Measurements from ENCODE around the gene TIMP3.
"Not testable (repeated sequence)": the region's sequence is repeated elsewhere in the genome, so short reads cannot be mapped to it uniquely, and the experiment has no call there.

Gene TIMP3

GRCh38 chr22:32801537-32802236 is at the start of gene TIMP3:
Gene TIMP3 (plus strand): TSS chr22:32801705. CDS start chr22:32802002, 297 bp downstream.
- DNase-seq: peak; percentile 10

GRCh38 chr22:32752326-32752725 is 49.2 kb upstream of the TIMP3 start:
- DNase-seq: peak; percentile 2

GRCh38 chr22:32752816-32753520 is 48.5 kb upstream of the TIMP3 start:
- no peak for DNase-seq

- DNase-seq: no peak
Observed at GRCh38 chr22:32753591-32753990, 47.9 kb upstream of the TIMP3 start.

- DNase-seq: no peak
Observed at GRCh38 chr22:32754413-32755041, 47.0 kb upstream of the TIMP3 start.

- not testable (repeated sequence) for DNase-seq
Observed at GRCh38 chr22:32757086-32757762, 44.3 kb upstream of the TIMP3 start.

- DNase-seq: no peak
Observed at GRCh38 chr22:32758866-32759385, 42.6 kb upstream of the TIMP3 start.

GRCh38 chr22:32760396-32760795 is 41.1 kb upstream of the TIMP3 start:
- DNase-seq: no peak

GRCh38 chr22:32760815-32761214 is 40.7 kb upstream of the TIMP3 start:
- no peak for DNase-seq

- no peak for DNase-seq
Observed at GRCh38 chr22:32761251-32761903, 40.1 kb upstream of the TIMP3 start.

GRCh38 chr22:32764330-32765131 is 37.0 kb upstream of the TIMP3 start:
- DNase-seq: no peak

GRCh38 chr22:32765132-32765618 is 36.3 kb upstream of the TIMP3 start:
- DNase-seq: no peak

- no peak for DNase-seq
Observed at GRCh38 chr22:32771756-32772155, 29.7 kb upstream of the TIMP3 start.

GRCh38 chr22:32775957-32776356 is 25.5 kb upstream of the TIMP3 start:
- DNase-seq: no peak

GRCh38 chr22:32776397-32776796 is 25.1 kb upstream of the TIMP3 start:
- no peak for DNase-seq

GRCh38 chr22:32776802-32777201 is 24.7 kb upstream of the TIMP3 start:
- DNase-seq: no peak

- no peak for DNase-seq
Observed at GRCh38 chr22:32777987-32778386, 23.5 kb upstream of the TIMP3 start.

- DNase-seq: no peak
Observed at GRCh38 chr22:32780726-32781310, 20.7 kb upstream of the TIMP3 start.

- no peak for DNase-seq
Observed at GRCh38 chr22:32781695-32782094, 19.8 kb upstream of the TIMP3 start.

- DNase-seq: no peak
Observed at GRCh38 chr22:32785321-32786026, 16.0 kb upstream of the TIMP3 start.

GRCh38 chr22:32786027-32786418 is 15.5 kb upstream of the TIMP3 start:
- no peak for DNase-seq
